Measurements from ENCODE around the gene TMEM132A. TPM values are rescaled to one million over a fixed set of nuclear protein-coding genes. Genes with fewer than 3 reads are reported as not detected.

Gene TMEM132A
- total and polyA plus RNA-seq, 4 experiments from 2014 or later, result 0.78 to 0.93 TPM; not detected in 2

GRCh38 chr11:60968223-60968622 is 44.0 kb downstream of the TMEM132A start:
- CTCF ChIA-PET (ENCODE audit: partially characterized antibody), result interaction anchor here (0.6 to 2.1 kb wide), 3 partner anchors 15 to 165 kb away, joined by 3 to 12 read pairs (median 4); no protein-coding TSS in a partner anchor
- Histone ChIP-seq H3K4me1 (ENCODE audit: insufficient read depth, low read length) (peaks cover 15% of the 10 kb centered on the region), H3K9me3 (ENCODE audit: control insufficient read depth in 1 of 2, low read length in 2 of 2) (no peaks in the 10 kb centered on the region), H3K27me3 (ENCODE audit: insufficient read depth, low read length) (no peaks in the 10 kb centered on the region), H3K36me3 (ENCODE audit: insufficient read depth, low read length) (no peaks in the 10 kb centered on the region), H3K27ac (ENCODE audit: low read depth, low read length) (no peak overlapping the region), H3K4me3 (ENCODE audit: low read length in 2 of 2) (no peak overlapping the region)
- Mint-ChIP-seq H3K27me3 (peaks cover 0 to 1% of the 10 kb centered on the region in 2 donors), H3K36me3 (peaks cover 4 to 16% of the 10 kb centered on the region in 2 donors), H3K4me3 (no peak overlapping the region), H3K9me3 (peaks cover 0 to 9% (median 3%) of the 10 kb centered on the region in 8 donors), H3K27ac (peak overlapping the region in 1 of 7 donors; percentile 51), H3K4me1 (peaks cover 14 to 18% (median 15%) of the 10 kb centered on the region in 4 donors)
- intact Hi-C loops (cut with micrococcal nuclease), result no loop called here
- POLR2A ChIA-PET (ENCODE audit: partially characterized antibody), result interaction anchor here (1.2 to 1.5 kb wide), 2 partner anchors 9 to 11 kb away, joined by 3 to 5 read pairs; no protein-coding TSS in a partner anchor
- DNase-seq, result no peak

GRCh38 chr11:60970369-60970774 is 46.1 kb downstream of the TMEM132A start:
- peak overlapping the region; percentile 92 for H3K27ac ChIP-seq (ENCODE audit: low read depth, low read length)

GRCh38 chr11:60970890-60971289 is 46.6 kb downstream of the TMEM132A start:
- Histone ChIP-seq H3K27ac (ENCODE audit: low read depth, low read length) (peak overlapping the region; percentile 92), H3K4me3 (ENCODE audit: low read length in 2 of 2) (peak overlapping the region; percentile 92 to 99)

More at GRCh38 chr11:60970369-60970774, 46.1 kb downstream of the TMEM132A start:
- intact Hi-C loops (cut with micrococcal nuclease), result loop anchor here (1.0 to 2.0 kb wide), 5 partner anchors 53 to 217 kb away; partner anchors contain the start of gene TMEM109
- peaks cover 18 to 38% (median 24%) of the 10 kb centered on the region in 4 donors for H3K4me1 Mint-ChIP-seq
- H3K27me3 Mint-ChIP-seq, result peaks cover 0 to 1% of the 10 kb centered on the region in 2 donors
- peaks cover 3% of the 10 kb centered on the region for H3K36me3 ChIP-seq (ENCODE audit: insufficient read depth, low read length)
- H3K27ac Mint-ChIP-seq, result peak overlapping the region; percentile 88 to 98 (median 96)
- peak; percentile 78 to 82 (median 80) for DNase-seq
- H3K4me1 ChIP-seq (ENCODE audit: insufficient read depth, low read length), result peaks cover 23% of the 10 kb centered on the region
- H3K9me3 Mint-ChIP-seq, result peaks cover 0 to 9% (median 3%) of the 10 kb centered on the region in 8 donors
- H3K9me3 ChIP-seq (ENCODE audit: control insufficient read depth in 1 of 2, low read length in 2 of 2), result no peaks in the 10 kb centered on the region
- peak overlapping the region; percentile 93 to 98 (median 96) for H3K4me3 Mint-ChIP-seq
- CTCF ChIA-PET (ENCODE audit: partially characterized antibody), result interaction anchor here (0.9 to 3.5 kb wide), 25 partner anchors 9 to 188 kb away, joined by 3 to 18 read pairs (median 5); no protein-coding TSS in a partner anchor
- H3K4me3 ChIP-seq (ENCODE audit: low read length in 2 of 2), result peak overlapping the region; percentile 38 to 92
- POLR2A ChIA-PET (ENCODE audit: partially characterized antibody), result interaction anchor here (0.7 to 1.6 kb wide), 3 partner anchors 100 to 122 kb away, joined by 3 to 6 read pairs (median 3); no protein-coding TSS in a partner anchor
- H3K27me3 ChIP-seq (ENCODE audit: insufficient read depth, low read length), result no peaks in the 10 kb centered on the region
- peaks cover 20 to 35% of the 10 kb centered on the region in 2 donors for H3K36me3 Mint-ChIP-seq

GRCh38 chr11:60971520-60971919 is 47.3 kb downstream of the TMEM132A start, which contains the start of gene CD6:
Gene CD6, plus strand, starts transcription at chr11:60971680. Its CDS starts 186 bp downstream, at chr11:60971866.
- Mint-ChIP-seq H3K4me1 (peaks cover 23 to 49% (median 32%) of the 10 kb centered on the region in 4 donors), H3K9me3 (peaks cover 0 to 9% (median 3%) of the 10 kb centered on the region in 8 donors), H3K27me3 (peaks cover 0 to 1% of the 10 kb centered on the region in 2 donors), H3K4me3 (peak within 1 kb of the TSS; percentile 93 to 98 (median 96)), H3K36me3 (peaks cover 28 to 42% of the 10 kb centered on the region in 2 donors), H3K27ac (peak within 1 kb of the TSS; percentile 88 to 98 (median 96))
- H3K4me1 ChIP-seq (ENCODE audit: insufficient read depth, low read length), result peaks cover 35% of the 10 kb centered on the region
- no peaks in the 10 kb centered on the region for H3K27me3 ChIP-seq (ENCODE audit: insufficient read depth, low read length)
- intact Hi-C loops (cut with micrococcal nuclease), result loop anchor here (1.0 to 2.0 kb wide), 4 partner anchors 15 to 111 kb away; partner anchors contain the start of gene TMEM109
- H3K36me3 ChIP-seq (ENCODE audit: insufficient read depth, low read length), result peaks cover 3% of the 10 kb centered on the region
- H3K27ac ChIP-seq (ENCODE audit: low read depth, low read length), result peak within 1 kb of the TSS; percentile 92
- ChIA-PET CTCF (ENCODE audit: partially characterized antibody) (interaction anchor here (0.8 to 3.5 kb wide), 18 partner anchors 9 to 140 kb away, joined by 3 to 18 read pairs (median 4); partner anchors contain the start of gene CD5), POLR2A (ENCODE audit: partially characterized antibody) (interaction anchor here (0.7 to 1.4 kb wide), 12 partner anchors 10 to 390 kb away, joined by 3 to 6 read pairs (median 4); partner anchors contain the start of gene CYB561A3)
- H3K9me3 ChIP-seq (ENCODE audit: control insufficient read depth in 1 of 2, low read length in 2 of 2), result no peaks in the 10 kb centered on the region
- DNase-seq, result peak; percentile 70 to 87 (median 74)
- peak within 1 kb of the TSS; percentile 92 to 99 for H3K4me3 ChIP-seq (ENCODE audit: low read length in 2 of 2)

More at GRCh38 chr11:60970890-60971289, 46.6 kb downstream of the TMEM132A start:
- intact Hi-C loops (cut with micrococcal nuclease), result loop anchor here (1.0 to 2.0 kb wide), 7 partner anchors 15 to 216 kb away; partner anchors contain the start of gene TMEM109
- Histone ChIP-seq H3K9me3 (ENCODE audit: control insufficient read depth in 1 of 2, low read length in 2 of 2) (no peaks in the 10 kb centered on the region), H3K36me3 (ENCODE audit: insufficient read depth, low read length) (peaks cover 3% of the 10 kb centered on the region), H3K27me3 (ENCODE audit: insufficient read depth, low read length) (no peaks in the 10 kb centered on the region), H3K4me1 (ENCODE audit: insufficient read depth, low read length) (peaks cover 28% of the 10 kb centered on the region)
- Mint-ChIP-seq H3K27me3 (peaks cover 0 to 1% of the 10 kb centered on the region in 2 donors), H3K27ac (peak overlapping the region; percentile 88 to 98 (median 96)), H3K4me3 (peak overlapping the region; percentile 93 to 98 (median 96)), H3K36me3 (peaks cover 22 to 37% of the 10 kb centered on the region in 2 donors), H3K4me1 (peaks cover 18 to 42% (median 26%) of the 10 kb centered on the region in 4 donors), H3K9me3 (peaks cover 0 to 9% (median 3%) of the 10 kb centered on the region in 8 donors)
- ChIA-PET CTCF (ENCODE audit: partially characterized antibody) (interaction anchor here (0.8 to 3.5 kb wide), 18 partner anchors 28 to 140 kb away, joined by 3 to 18 read pairs (median 4); partner anchors contain the start of gene CD5), POLR2A (ENCODE audit: partially characterized antibody) (interaction anchor here (0.7 to 1.6 kb wide), 12 partner anchors 17 to 391 kb away, joined by 3 to 6 read pairs (median 4); partner anchors contain the start of gene CYB561A3)
- DNase-seq, result no peak

- Mint-ChIP-seq H3K27me3 (peaks cover 0 to 1% of the 10 kb centered on the region in 2 donors), H3K4me3 (peak overlapping the region; percentile 93 to 98 (median 96)), H3K4me1 (peaks cover 30 to 58% (median 40%) of the 10 kb centered on the region in 4 donors), H3K36me3 (peaks cover 33 to 49% of the 10 kb centered on the region in 2 donors), H3K9me3 (peaks cover 0 to 9% (median 3%) of the 10 kb centered on the region in 8 donors), H3K27ac (peak overlapping the region; percentile 88 to 98 (median 96))
- peaks cover 6% of the 10 kb centered on the region for H3K36me3 ChIP-seq (ENCODE audit: insufficient read depth, low read length)
- H3K4me1 ChIP-seq (ENCODE audit: insufficient read depth, low read length), result peaks cover 43% of the 10 kb centered on the region
- ChIA-PET CTCF (ENCODE audit: partially characterized antibody) (interaction anchor here (0.8 to 3.5 kb wide), 6 partner anchors 10 to 129 kb away, joined by 3 to 16 read pairs (median 4); partner anchors contain the start of gene CD5), POLR2A (ENCODE audit: partially characterized antibody) (interaction anchor here (0.8 to 1.4 kb wide), 5 partner anchors 11 to 163 kb away, joined by 3 to 5 read pairs (median 4); no protein-coding TSS in a partner anchor)
- H3K27ac ChIP-seq (ENCODE audit: low read depth, low read length), result peak overlapping the region; percentile 92
- intact Hi-C loops (cut with micrococcal nuclease), result no loop called here
- no peaks in the 10 kb centered on the region for H3K27me3 ChIP-seq (ENCODE audit: insufficient read depth, low read length)
- no peaks in the 10 kb centered on the region for H3K9me3 ChIP-seq (ENCODE audit: control insufficient read depth in 1 of 2, low read length in 2 of 2)
- H3K4me3 ChIP-seq (ENCODE audit: low read length in 2 of 2), result peak overlapping the region; percentile 92 to 99
- DNase-seq, result peak in 3 of 5 donors; percentile 37 to 51 (median 43)
These were observed 48.1 kb downstream of the TMEM132A start for GRCh38 chr11:60972182-60973030.

- no peaks in the 10 kb centered on the region for H3K27me3 ChIP-seq (ENCODE audit: insufficient read depth, low read length)
- no peak for DNase-seq
These were observed 49.4 kb downstream of the TMEM132A start for GRCh38 chr11:60973699-60974098.

More at GRCh38 chr11:60973699-60974098, 49.4 kb downstream of the TMEM132A start:
- peak overlapping the region; percentile 92 to 99 for H3K4me3 ChIP-seq (ENCODE audit: low read length in 2 of 2)
- Mint-ChIP-seq H3K4me3 (peak overlapping the region; percentile 93 to 98 (median 96)), H3K36me3 (peaks cover 44 to 59% of the 10 kb centered on the region in 2 donors), H3K27me3 (no peaks in the 10 kb centered on the region), H3K4me1 (peaks cover 39 to 70% (median 51%) of the 10 kb centered on the region in 4 donors), H3K9me3 (peaks cover 0 to 3% (median 0%) of the 10 kb centered on the region in 8 donors), H3K27ac (peak overlapping the region; percentile 88 to 98 (median 96))
- CTCF ChIA-PET (ENCODE audit: partially characterized antibody), result no interaction called here
- intact Hi-C loops (cut with micrococcal nuclease), result no loop called here
- H3K27ac ChIP-seq (ENCODE audit: low read depth, low read length), result peak overlapping the region; percentile 92
- peaks cover 56% of the 10 kb centered on the region for H3K4me1 ChIP-seq (ENCODE audit: insufficient read depth, low read length)
- peaks cover 14% of the 10 kb centered on the region for H3K36me3 ChIP-seq (ENCODE audit: insufficient read depth, low read length)
- no peaks in the 10 kb centered on the region for H3K9me3 ChIP-seq (ENCODE audit: control insufficient read depth in 1 of 2, low read length in 2 of 2)
- POLR2A ChIA-PET (ENCODE audit: partially characterized antibody), result interaction anchor here (1.0 to 1.5 kb wide), 2 partner anchors 32 to 62 kb away, joined by 3 to 4 read pairs; no protein-coding TSS in a partner anchor
